SIG-M5 (cell line): Measurements from ENCODE around the gene PRKAR2B.

ENCODE experiments used
- DNase-seq: peaks from one replicate; lab custom pipeline; 2025; lab: John Stamatoyannopoulos, UW

Gene PRKAR2B

GRCh38 chr7:107186240-107186639 is 141.7 kb downstream of the PRKAR2B start:
- no peak for DNase-seq

- no peak for DNase-seq
These were observed 143.3 kb downstream of the PRKAR2B start for GRCh38 chr7:107187774-107188173.

- no peak for DNase-seq
These were observed 145.6 kb downstream of the PRKAR2B start for GRCh38 chr7:107190090-107190489.

- no peak for DNase-seq
These were observed 149.5 kb downstream of the PRKAR2B start for GRCh38 chr7:107194052-107194451.

GRCh38 chr7:107196834-107197610 is 152.5 kb downstream of the PRKAR2B start:
- no peak for DNase-seq

- DNase-seq: no peak
These were observed 157.4 kb downstream of the PRKAR2B start for GRCh38 chr7:107201795-107202450.

- no peak for DNase-seq
These were observed 159.1 kb downstream of the PRKAR2B start for GRCh38 chr7:107203607-107204006.

GRCh38 chr7:107206136-107206535 is 161.6 kb downstream of the PRKAR2B start:
- no peak for DNase-seq

GRCh38 chr7:107206706-107207105 is 162.2 kb downstream of the PRKAR2B start:
- DNase-seq: no peak

- DNase-seq: no peak
These were observed 163.0 kb downstream of the PRKAR2B start for GRCh38 chr7:107207459-107207858.

- DNase-seq: no peak
These were observed 163.6 kb downstream of the PRKAR2B start for GRCh38 chr7:107208024-107208521.

- no peak for DNase-seq
These were observed 164.1 kb downstream of the PRKAR2B start for GRCh38 chr7:107208563-107208962.

- DNase-seq: no peak
These were observed 165.1 kb downstream of the PRKAR2B start for GRCh38 chr7:107209565-107209964.

GRCh38 chr7:107210400-107210799 is 165.9 kb downstream of the PRKAR2B start:
- DNase-seq: no peak
